Activated T-cell treated with anti-CD3 and anti-CD28 coated beads, Interleukin-2, amount 50 U/mL, for 4 hours (primary cell): ENCODE data around the gene ATP13A4. TPM values are rescaled to one million over a fixed set of nuclear protein-coding genes. Genes with fewer than 3 reads are reported as not detected.

Source experiments
- ATAC-seq, 2 donors: fragments of 200-7000 bp; cut with Tn5 transposase; one replicate each; pipeline ENCODE4 v1.10.0; 2021
- DNase-seq: peaks from one replicate; pipeline ENCODE4 v3.0.0-alpha.2; 2020
- H3K27me3 Mint-ChIP-seq: one replicate; pipeline ENCODE4 v1.8.0; 2021; ENCODE audit warnings: low read depth, mixed read lengths
- H3K36me3 Mint-ChIP-seq: one replicate; pipeline ENCODE4 v1.8.0; 2022; ENCODE audit warnings: mixed read lengths; ENCODE audit not compliant: insufficient read depth
- H3K4me1 Mint-ChIP-seq: one replicate; pipeline ENCODE4 v1.8.0; 2021; ENCODE audit warnings: low read depth, mixed read lengths
- H3K4me3 Mint-ChIP-seq: one replicate; pipeline ENCODE4 v1.8.0; 2021; ENCODE audit warnings: mild to moderate bottlenecking, moderate library complexity, mixed read lengths
- H3K9me3 Mint-ChIP-seq: one replicate; pipeline ENCODE4 v1.8.0; 2021; ENCODE audit warnings: mixed read lengths
- total RNA-seq, 3 donors: library from RNA; stranded (reverse); gene quantifications; one replicate each; pipeline ENCODE4 v1.2.1, GENCODE V29; 2021

ATP13A4 gene
- total RNA-seq, 3 donors from 2014 or later = 0.16 to 0.48 (median 0.37) TPM

DNA sequence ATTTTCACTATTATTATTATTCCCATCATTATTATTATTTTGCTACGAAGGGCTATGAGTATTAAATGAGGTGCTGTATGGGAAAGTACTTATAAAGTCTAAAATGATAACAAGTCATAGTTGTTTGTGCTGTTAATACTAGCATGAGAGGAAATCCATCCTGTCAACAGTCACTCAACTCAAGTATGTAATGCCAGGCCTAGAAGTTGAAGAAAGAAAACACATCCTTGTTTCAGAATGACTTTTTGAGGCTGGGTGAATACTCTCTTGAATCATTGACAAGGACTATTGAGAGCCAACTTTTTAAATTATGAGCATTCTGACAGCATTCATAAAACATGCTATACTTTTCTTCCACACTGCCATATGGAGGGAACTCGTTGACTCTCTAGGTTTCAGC lies 115.3 kb downstream of the ATP13A4 start:
- Mint-ChIP-seq H3K36me3 (peaks cover 4% of the 10 kb centered on the region), H3K4me1 (no peaks in the 10 kb centered on the region), H3K4me3 (no peak overlapping the region), H3K9me3 (no peaks in the 10 kb centered on the region), H3K27me3 (no peaks in the 10 kb centered on the region)
- ATAC-seq = no peak
- DNase-seq = no peak

DNA sequence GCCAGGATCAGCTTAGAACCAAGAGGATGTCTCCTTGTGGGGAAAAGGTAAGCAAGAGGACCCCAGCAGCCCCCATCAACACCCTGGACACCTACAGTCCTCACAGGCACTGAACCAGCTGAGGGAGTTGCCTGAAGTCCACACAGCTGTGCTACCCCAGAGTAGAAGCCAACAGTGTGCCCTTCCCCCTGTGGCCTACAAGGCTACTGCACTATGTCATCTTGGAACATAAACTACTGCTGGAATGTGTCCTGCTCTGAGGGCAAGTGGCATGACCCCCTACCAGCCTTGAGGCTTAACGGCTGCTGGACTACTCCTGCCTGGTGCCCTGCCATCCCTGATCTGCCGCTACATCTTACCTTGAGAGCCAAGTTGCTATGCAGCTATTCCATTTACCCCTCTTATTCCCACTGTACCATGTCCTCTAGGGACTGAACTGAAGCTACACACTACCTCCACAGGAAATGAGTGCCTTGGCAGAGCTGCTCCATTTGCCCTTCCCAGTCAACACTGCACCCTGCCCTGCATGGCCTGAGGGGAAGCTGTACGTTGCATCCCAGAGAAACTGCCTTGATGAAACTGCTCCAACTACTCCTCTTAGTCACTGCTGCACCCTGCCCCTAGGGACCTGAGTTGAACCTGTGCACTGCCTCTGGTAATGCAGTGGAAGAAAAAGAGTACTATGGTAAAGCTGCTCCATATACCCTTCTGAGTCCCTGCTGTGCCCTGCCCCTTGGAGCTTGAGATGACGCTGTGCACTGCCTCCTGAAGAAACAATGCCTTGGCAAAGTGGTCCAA lies 135.9 kb downstream of the ATP13A4 start:
- Mint-ChIP-seq H3K4me3 (no peak overlapping the region), H3K4me1 (no peaks in the 10 kb centered on the region), H3K9me3 (peaks cover 38% of the 10 kb centered on the region), H3K27me3 (no peaks in the 10 kb centered on the region), H3K36me3 (peaks cover 12% of the 10 kb centered on the region)
- ATAC-seq = no peak
- no peak for DNase-seq

DNA sequence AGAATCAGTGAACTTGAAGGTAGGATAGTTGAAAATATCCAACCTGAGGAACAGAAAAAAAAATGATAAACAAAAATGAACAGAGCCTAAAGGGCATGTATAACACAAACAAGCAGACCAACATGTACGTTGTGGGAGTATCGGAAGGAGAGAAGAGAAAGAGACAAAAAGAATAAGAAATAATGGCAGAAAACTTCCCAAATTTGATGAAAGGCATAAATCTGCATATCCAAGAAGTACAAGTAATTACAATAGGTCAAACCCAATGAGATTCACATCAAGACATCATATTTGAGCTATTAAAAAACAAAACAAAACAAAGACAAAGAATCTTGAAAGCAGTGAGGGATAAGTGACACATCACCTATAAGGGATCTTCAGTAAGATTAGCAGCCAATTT lies 138.1 kb downstream of the ATP13A4 start:
- DNase-seq (no peak), ATAC-seq (no peak)
- peaks cover 15% of the 10 kb centered on the region for H3K36me3 Mint-ChIP-seq
- no peak overlapping the region for H3K4me3 Mint-ChIP-seq
- no peaks in the 10 kb centered on the region for H3K27me3 Mint-ChIP-seq
- no peaks in the 10 kb centered on the region for H3K4me1 Mint-ChIP-seq
- peaks cover 39% of the 10 kb centered on the region for H3K9me3 Mint-ChIP-seq

DNA sequence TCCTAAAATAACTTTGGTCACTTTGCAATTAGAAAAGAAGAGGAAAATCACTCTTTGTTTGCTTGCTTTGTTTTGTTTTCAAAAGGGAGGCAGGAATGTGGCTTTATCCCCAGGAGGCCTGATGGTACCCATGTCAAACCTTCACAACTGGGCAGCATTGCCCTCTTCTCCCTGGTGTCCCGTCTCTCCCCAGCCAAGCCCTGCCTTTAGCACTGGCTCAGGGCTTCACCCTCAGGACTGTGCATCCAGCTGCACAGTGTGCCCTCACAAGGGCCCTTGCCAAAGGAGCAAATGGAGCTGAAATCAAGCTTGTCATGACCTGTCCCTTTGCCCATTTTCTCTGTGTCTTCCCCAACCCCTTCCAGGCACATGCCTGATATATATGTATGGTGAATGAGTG lies 147.0 kb downstream of the ATP13A4 start:
- Mint-ChIP-seq H3K4me1 (no peaks in the 10 kb centered on the region), H3K4me3 (no peak overlapping the region), H3K27me3 (no peaks in the 10 kb centered on the region), H3K36me3 (peaks cover 2% of the 10 kb centered on the region), H3K9me3 (no peaks in the 10 kb centered on the region)
- ATAC-seq (no peak), DNase-seq (no peak)

DNA sequence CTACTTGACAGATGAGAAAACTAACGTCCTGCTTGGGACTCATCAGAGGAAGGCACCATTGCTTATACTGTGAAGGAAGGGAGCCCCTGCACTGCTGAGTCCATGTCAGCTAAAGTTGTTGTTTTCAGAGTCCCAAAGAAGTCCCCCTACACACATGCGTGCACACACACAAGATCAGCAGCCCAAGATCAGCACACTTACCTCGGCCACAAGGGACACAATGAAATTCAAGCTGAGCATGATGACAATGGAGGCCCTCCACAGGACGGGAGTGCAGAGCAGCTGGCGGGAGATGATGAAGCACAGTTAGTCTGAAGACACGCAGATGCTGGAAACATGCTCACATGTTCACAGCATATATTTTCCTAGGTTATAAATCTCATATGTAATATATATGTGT lies 147.6 kb downstream of the ATP13A4 start:
- no peak for ATAC-seq
- DNase-seq = no peak
- Mint-ChIP-seq H3K4me1 (no peaks in the 10 kb centered on the region), H3K9me3 (no peaks in the 10 kb centered on the region), H3K27me3 (no peaks in the 10 kb centered on the region), H3K4me3 (no peak overlapping the region), H3K36me3 (peaks cover 2% of the 10 kb centered on the region)

DNA sequence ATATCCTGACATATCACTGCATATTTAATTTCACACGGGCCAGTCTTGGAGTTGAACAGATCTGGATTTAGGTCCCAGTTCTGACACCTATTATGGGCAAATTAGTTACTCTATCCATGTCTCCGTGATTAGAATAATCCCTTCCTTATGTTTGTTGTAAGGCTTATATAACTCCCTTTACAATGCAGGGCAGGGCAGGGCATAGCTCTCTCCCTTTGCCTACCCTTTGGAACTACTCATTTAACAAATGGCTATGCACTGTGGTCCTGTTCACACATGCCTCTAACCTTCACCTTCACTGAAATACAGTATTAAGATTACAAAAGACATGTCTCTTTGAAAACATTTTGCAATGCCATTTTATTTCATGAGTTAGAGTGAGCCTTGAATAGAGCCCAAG lies 151.4 kb downstream of the ATP13A4 start:
- DNase-seq = no peak
- Mint-ChIP-seq H3K4me1 (no peaks in the 10 kb centered on the region), H3K27me3 (no peaks in the 10 kb centered on the region), H3K9me3 (no peaks in the 10 kb centered on the region), H3K36me3 (peaks cover 2% of the 10 kb centered on the region), H3K4me3 (no peak overlapping the region)
- ATAC-seq = no peak

DNA sequence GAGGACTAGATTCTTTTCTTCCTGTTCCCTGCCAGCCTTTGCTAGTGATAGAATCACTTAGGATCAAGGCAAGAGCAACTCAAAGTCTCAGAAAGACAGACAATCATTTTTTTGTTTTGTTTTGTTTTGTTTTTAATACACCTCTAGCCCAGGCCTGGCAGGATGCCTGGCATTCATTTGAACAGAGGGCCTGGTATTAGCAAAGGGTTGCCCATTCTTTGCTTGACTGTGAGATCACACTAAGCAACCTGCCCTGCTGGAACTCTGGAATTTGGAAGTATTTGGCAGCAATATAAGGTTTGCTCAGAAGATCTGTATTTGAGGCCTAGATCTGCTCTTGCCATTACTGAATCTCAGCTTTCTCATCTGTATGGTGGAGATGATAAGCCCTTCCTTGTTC lies 154.4 kb downstream of the ATP13A4 start:
- Mint-ChIP-seq H3K27me3 (no peaks in the 10 kb centered on the region), H3K36me3 (no peaks in the 10 kb centered on the region), H3K9me3 (no peaks in the 10 kb centered on the region), H3K4me3 (no peak overlapping the region), H3K4me1 (no peaks in the 10 kb centered on the region)
- ATAC-seq = no peak
- no peak for DNase-seq

DNA sequence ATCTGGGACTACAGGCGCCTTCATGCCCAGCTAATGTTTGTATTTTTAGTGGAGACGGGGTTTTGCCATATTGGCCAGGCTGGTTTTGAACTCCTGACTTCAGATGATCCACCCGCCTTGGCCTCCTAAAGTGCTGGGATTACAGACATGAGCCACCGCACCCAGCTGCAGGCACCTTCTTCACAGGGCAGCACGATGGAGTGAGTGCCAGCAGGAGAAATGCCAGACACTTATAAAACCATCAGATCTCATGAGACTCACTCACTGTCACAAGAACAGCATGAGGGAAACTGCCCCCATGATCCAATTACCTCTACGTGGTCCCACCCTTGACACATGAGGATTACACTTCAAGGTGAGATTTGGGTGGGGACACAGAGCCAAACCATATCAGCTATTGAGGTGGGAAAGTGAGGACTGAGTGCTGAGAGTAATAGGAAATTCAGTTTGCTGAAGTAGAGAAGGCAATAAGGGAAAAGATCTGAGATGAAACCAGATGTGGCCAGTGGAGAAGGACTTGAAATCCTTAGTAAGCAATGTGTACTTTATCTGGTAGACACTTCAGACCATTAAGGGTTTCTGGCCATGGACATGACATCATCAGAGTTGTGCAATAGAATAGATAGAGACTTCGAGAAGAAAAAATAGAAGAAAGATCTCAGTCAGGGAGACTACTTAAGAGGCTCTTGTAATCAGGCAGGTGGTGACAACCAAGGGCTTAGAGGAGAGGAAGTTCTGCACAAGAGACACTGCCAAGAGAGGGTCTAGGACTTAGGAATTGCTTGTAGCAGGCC lies 158.0 kb downstream of the ATP13A4 start:
- Mint-ChIP-seq H3K36me3 (no peaks in the 10 kb centered on the region), H3K27me3 (peaks cover 1% of the 10 kb centered on the region), H3K4me3 (no peak overlapping the region), H3K4me1 (no peaks in the 10 kb centered on the region), H3K9me3 (no peaks in the 10 kb centered on the region)
- DNase-seq (no peak), ATAC-seq (no peak)

DNA sequence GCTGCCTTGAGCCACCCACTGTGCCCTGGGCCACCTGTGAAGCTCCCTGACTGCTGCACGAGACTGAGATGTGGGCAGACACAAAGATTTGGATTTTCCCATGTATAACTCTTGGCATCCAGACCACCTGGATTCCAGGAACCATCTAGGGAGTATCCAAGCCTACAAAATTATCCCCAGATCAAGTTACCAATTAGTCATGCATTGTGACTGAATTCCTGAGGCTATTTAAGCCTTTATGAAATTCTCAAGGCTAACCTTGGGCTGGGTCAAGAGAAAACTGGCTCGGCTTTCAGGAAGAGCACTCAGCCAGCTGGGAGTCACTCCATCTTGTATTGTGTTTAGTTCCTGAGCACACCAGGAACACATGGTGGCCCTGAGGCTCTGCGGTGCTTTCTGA lies 162.8 kb downstream of the ATP13A4 start:
- H3K27me3 Mint-ChIP-seq = peaks cover 8% of the 10 kb centered on the region
- no peaks in the 10 kb centered on the region for H3K4me1 Mint-ChIP-seq
- no peak overlapping the region for H3K4me3 Mint-ChIP-seq
- DNase-seq (no peak), ATAC-seq (no peak)
- no peaks in the 10 kb centered on the region for H3K9me3 Mint-ChIP-seq
- no peaks in the 10 kb centered on the region for H3K36me3 Mint-ChIP-seq

DNA sequence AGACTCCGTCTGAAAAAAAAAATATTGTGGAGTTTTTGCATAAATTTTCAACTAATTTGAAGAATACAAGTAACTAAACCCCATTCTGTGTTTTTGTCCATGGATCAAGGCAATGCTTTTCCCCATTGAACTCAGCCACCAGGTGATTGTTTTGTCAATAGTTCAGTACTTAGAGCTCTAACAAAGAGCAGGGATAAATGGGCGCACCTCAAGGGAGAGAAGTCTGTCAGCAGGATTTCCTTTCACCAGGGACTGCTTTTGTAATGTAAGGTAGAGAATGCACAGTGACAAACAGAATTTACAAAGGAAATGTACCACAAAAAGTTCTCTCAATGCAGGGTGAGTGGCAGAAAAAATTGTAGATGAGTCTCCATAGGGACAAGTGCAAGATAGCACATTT lies 165.4 kb downstream of the ATP13A4 start:
- no peak overlapping the region for H3K4me3 Mint-ChIP-seq
- no peaks in the 10 kb centered on the region for H3K9me3 Mint-ChIP-seq
- H3K4me1 Mint-ChIP-seq = no peaks in the 10 kb centered on the region
- ATAC-seq = no peak
- peaks cover 6% of the 10 kb centered on the region for H3K27me3 Mint-ChIP-seq
- no peaks in the 10 kb centered on the region for H3K36me3 Mint-ChIP-seq
- no peak for DNase-seq

DNA sequence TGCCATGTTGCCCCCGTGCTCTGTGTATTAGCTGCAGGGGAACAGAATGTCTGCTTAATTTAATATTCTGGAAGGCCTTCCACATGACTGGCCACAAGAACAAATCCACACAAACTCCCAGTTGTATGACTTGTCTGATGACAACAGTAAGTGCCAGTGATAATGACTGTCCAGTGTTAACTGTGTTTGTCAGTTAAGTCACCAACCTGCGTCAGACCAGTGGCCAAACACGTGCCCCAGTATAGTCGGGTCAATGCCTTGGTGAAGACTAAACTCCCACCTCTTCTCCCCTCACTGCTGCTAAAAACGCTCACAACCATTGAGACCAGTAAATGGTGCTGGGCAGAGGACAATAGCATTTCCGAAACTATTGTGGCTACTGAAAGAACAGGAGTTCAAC lies 166.3 kb downstream of the ATP13A4 start:
- ATAC-seq (no peak), DNase-seq (no peak)
- Mint-ChIP-seq H3K9me3 (no peaks in the 10 kb centered on the region), H3K4me1 (no peaks in the 10 kb centered on the region), H3K4me3 (no peak overlapping the region), H3K36me3 (no peaks in the 10 kb centered on the region), H3K27me3 (peaks cover 6% of the 10 kb centered on the region)

DNA sequence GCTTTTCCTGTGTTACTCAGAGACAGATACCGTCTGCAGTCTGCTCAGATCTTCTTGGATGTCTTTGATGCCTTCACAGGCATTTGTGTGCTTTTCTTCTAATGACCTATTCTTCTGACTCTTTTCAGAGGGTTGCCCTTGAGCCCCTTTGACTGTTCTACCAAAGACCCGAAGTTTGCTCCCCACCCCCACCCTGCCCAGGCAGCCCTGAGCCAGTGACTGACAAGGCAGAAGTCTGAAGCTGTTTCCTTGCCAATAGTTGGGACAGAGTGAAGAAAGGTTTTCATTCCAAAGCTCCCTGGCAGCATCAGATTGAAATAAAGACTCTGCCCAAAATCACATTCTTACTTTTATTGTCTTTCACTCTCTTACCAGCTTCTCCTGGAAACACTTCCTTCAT lies 167.1 kb downstream of the ATP13A4 start:
- Mint-ChIP-seq H3K27me3 (peaks cover 6% of the 10 kb centered on the region), H3K9me3 (no peaks in the 10 kb centered on the region), H3K36me3 (no peaks in the 10 kb centered on the region)

DNA sequence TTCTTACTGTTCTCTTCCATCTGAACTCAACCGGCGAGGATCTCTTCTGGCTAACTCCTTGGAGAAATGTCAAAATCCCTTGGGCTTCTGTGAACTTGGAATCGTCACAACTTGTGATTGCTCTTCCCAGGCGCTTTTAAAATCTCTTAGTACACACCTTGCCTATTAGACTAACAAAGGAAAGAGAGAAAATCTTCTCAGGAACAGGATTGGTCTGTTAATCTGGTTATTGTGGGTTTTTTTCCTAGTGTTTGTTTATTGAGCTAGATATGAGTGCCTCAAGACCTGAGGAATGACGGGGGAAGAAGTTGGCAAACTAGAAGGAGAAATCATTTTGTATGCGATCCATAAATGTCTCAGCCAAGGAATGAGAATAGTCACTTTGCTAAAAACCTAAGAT lies 176.0 kb downstream of the ATP13A4 start, which contains the start of gene ATP13A5:
Gene ATP13A5, minus strand, starts transcription at position 48 of the 400 bp plus-strand sequence. Its CDS starts 28 bp downstream, at position 20.
- no peaks in the 10 kb centered on the region for H3K4me1 Mint-ChIP-seq
- no peaks in the 10 kb centered on the region for H3K9me3 Mint-ChIP-seq
- H3K36me3 Mint-ChIP-seq = no peaks in the 10 kb centered on the region
- ATAC-seq (no peak), DNase-seq (no peak)
- no peak within 1 kb of the TSS for H3K4me3 Mint-ChIP-seq
- H3K27me3 Mint-ChIP-seq = peaks cover 15% of the 10 kb centered on the region

More for the DNA sequence above, 167.1 kb downstream of the ATP13A4 start:
- no peak overlapping the region for H3K4me3 Mint-ChIP-seq
- DNase-seq (no peak), ATAC-seq (no peak)
- H3K4me1 Mint-ChIP-seq = no peaks in the 10 kb centered on the region

DNA sequence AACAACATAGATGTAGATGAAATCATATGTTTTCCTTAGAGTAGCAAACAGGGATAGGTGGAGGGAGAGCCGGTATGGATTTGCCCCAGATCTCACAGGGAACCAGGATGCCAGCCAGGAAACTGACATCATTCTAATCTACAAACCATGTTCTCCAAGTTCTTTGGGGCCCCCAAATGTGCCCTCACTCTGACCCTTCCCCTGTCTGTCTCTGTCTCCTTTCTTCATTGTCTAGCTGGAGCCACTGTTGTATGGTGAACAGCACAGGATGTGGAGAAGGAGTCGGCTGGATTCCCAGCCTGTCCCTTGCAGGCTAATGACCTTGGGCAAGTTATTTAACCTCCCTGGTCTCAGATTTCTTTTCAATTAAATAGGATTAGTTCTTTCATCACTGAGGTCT lies 177.1 kb downstream of the ATP13A4 start:
- DNase-seq (no peak), ATAC-seq (no peak)
- Mint-ChIP-seq H3K9me3 (no peaks in the 10 kb centered on the region), H3K4me3 (no peak overlapping the region), H3K27me3 (peaks cover 19% of the 10 kb centered on the region), H3K4me1 (peaks cover 2% of the 10 kb centered on the region), H3K36me3 (no peaks in the 10 kb centered on the region)

DNA sequence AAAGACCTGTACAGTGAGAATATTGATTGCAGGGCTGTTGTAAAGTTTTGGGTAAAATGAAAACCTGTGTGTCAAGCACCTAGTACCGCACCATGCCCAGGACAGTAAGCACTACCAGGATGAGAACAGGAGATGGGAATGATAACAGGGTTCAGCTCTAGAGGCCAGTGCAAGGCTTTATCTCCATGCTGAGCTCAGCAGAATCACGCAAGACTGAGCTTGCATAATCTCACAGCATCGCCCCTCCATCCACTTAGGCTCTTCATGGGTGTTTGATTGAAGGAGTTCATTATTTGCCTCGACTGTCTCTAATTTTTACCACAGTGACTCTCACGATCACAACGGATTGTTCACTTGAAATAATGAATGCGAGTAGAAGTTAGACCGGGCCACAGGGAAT lies 179.1 kb downstream of the ATP13A4 start:
- Mint-ChIP-seq H3K36me3 (no peaks in the 10 kb centered on the region), H3K4me1 (peaks cover 2% of the 10 kb centered on the region), H3K9me3 (no peaks in the 10 kb centered on the region), H3K27me3 (peaks cover 19% of the 10 kb centered on the region), H3K4me3 (no peak overlapping the region)
- ATAC-seq (no peak), DNase-seq (no peak)
